ENCODE measurements around the gene TNS3. TPM values are rescaled to one million over a fixed set of nuclear protein-coding genes. Genes with fewer than 3 reads are reported as not detected.

The TNS3 gene
- total RNA-seq, 2 experiments from 2014 or later: not detected

DNA sequence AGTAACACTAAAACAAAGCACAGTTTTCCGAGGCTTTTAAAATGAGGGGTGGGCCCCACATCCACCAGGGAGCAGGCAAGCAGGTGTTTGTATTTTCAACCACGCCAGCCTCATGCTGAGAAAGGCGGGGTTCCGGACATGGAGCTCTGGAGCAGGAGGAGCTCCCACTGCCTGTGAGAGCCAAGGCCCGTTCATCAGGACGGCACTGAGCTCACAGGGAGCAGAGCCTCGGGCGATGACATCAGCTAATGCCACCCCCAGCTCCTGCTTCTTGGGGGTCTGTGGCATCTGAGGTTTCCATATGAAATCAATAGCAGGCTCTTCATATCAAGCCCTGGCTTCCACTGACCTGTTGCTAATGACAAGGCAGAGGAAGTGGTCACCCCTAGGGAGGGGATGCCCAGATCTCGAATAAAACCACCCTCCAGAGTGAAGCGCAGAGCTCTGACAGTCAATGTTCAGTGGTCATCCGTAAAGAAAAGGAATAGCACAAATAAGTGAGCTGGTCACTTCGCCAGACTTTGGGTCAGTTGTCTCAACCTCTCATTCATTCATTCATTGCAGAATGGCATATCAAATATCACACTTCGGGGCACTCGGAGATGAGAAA is 89.1 kb downstream of the TNS3 start:
- Mint-ChIP-seq H3K36me3 (ENCODE audit: low read depth) (no peaks in the 10 kb centered on the region), H3K4me3 (no peak overlapping the region), H3K9me3 (ENCODE audit: insufficient read depth) (no peaks in the 10 kb centered on the region), H3K4me1 (ENCODE audit: low read depth) (no peaks in the 10 kb centered on the region), H3K27ac (no peak overlapping the region), H3K27me3 (ENCODE audit: low read depth) (peaks cover 2% of the 10 kb centered on the region)
- POLR2A ChIA-PET: no interaction called here
- DNase-seq (no peak), ATAC-seq (no peak)
- CTCF ChIA-PET: no interaction called here

DNA sequence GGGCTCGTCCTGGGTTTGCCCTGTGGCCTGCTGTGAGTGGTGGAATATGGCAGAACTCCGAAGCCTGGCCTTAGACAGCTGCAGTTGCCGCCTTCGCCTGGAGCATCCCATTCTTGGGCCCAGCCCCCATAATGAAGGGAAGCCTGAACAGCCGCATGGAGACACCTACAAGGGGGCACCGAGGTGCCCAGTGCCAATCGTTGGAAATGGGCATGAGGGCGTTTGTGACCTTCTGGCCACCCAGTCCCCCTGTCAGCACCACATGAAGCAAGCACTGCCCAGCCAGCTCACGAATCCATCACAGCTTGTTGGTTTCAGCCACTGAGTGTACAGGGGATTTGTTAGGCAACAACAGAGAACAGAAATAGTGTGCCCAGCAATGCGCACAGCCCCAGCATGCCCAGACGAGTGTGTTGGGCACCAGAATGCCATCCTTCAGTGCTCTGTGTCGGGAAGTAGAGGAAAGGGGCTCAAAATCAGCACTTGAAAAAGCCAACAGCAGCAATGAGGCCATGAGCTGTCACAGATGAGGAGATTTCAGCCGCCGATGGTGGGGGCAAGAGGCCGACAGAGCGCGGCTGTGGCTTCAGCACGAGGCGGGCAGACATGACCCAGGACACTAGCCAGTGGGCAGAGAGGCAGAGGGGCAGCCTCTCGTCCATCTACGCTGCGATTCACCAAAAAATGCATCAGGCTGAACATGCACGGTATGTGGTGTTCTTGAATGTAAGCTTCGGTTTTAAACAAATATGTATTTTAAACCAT is 91.2 kb downstream of the TNS3 start:
- ATAC-seq: no peak
- Mint-ChIP-seq H3K36me3 (ENCODE audit: low read depth) (no peaks in the 10 kb centered on the region), H3K4me1 (ENCODE audit: low read depth) (no peaks in the 10 kb centered on the region), H3K27ac (no peak overlapping the region), H3K27me3 (ENCODE audit: low read depth) (peaks cover 2% of the 10 kb centered on the region), H3K4me3 (no peak overlapping the region), H3K9me3 (ENCODE audit: insufficient read depth) (no peaks in the 10 kb centered on the region)
- DNase-seq: no peak
- ChIA-PET CTCF (no interaction called here), POLR2A (no interaction called here)

DNA sequence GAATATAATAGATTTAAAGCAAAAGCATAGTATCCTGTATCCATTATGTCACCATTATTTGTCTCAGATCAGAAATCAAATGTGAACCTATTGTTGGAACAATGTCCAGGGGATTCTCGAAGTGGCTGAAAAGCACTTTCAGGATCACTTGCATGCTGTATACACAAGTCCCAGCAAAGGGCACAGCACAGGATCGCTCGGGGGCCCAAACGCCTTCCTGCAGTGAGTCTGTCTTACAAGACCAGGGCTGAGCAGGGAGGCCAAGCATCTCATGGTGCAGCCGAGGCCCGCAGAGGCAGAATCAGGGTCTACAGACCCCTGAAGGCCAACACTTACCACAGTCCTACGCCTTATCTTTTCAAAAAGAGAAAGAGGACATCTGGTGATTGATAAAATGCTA is 92.3 kb downstream of the TNS3 start:
- H3K4me3 Mint-ChIP-seq: no peak overlapping the region
- no peak for ATAC-seq
- no peaks in the 10 kb centered on the region for H3K9me3 Mint-ChIP-seq (ENCODE audit: insufficient read depth)
- ChIA-PET CTCF (no interaction called here), POLR2A (no interaction called here)
- DNase-seq: no peak
- no peaks in the 10 kb centered on the region for H3K4me1 Mint-ChIP-seq (ENCODE audit: low read depth)
- no peak overlapping the region for H3K27ac Mint-ChIP-seq
- H3K27me3 Mint-ChIP-seq (ENCODE audit: low read depth): no peaks in the 10 kb centered on the region
- no peaks in the 10 kb centered on the region for H3K36me3 Mint-ChIP-seq (ENCODE audit: low read depth)

DNA sequence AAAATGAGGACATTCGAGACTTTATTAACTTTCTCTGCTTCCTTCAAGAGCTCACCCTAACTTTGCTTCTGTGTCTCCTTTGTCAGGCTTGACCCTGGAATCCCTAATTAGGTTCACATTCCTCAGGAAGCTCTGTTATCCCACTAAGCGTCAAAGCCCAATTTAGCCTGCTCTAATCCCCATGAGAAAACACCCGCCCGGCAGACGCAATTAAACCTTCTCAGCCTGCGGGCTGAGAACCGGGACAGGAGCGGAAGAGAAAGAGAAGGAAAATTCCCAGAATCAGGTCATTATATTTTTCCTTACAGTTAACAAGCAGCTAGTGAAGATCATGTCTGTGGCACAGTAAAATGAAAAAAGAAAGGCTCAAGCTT is 93.0 kb downstream of the TNS3 start:
- ChIA-PET CTCF (no interaction called here), POLR2A (interaction anchor here (0.6 kb wide), 1 partner anchor 9 kb away, joined by 3 read pairs; no protein-coding TSS in a partner anchor)
- no peak for ATAC-seq
- no peak for DNase-seq
- H3K4me1 Mint-ChIP-seq (ENCODE audit: low read depth): no peaks in the 10 kb centered on the region
- H3K27ac Mint-ChIP-seq: no peak overlapping the region
- H3K27me3 Mint-ChIP-seq (ENCODE audit: low read depth): no peaks in the 10 kb centered on the region
- H3K9me3 Mint-ChIP-seq (ENCODE audit: insufficient read depth): no peaks in the 10 kb centered on the region
- H3K4me3 Mint-ChIP-seq: no peak overlapping the region
- H3K36me3 Mint-ChIP-seq (ENCODE audit: low read depth): no peaks in the 10 kb centered on the region

DNA sequence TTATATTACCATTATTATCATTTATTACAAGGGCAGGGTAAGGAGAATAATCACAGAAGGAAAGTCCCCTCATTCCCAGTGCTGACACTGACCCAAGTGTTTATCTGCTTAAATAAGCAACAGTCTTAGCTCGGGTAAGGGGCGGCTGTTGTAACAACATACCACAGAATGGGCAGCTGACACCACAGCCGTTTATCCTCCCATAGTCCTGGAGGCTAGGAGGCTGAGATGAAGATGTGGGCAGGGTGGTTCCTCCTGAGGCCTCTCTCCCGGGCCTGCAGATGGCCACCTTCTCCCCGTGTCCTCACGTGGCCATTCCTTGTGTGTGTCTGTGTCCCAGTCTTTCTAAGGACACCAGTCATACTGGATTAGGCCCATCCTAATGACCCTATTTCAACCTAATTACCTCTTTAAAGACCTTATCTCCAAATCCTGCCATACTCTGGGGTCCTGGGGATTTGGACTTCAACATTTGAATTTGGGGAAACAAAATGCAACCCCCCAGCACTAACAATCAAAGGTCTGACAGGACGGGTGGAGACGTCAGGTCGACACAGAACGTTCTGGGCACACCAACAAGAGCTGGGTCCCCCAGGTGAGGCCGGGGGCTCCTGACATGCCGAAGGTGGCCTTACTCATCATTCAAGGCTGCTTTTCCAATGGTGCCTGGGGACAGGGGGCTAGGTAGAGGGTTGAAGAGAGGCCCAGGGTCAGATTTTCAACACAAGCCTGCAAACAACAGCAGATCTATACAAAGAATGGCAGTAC is 93.5 kb downstream of the TNS3 start:
- H3K27me3 Mint-ChIP-seq (ENCODE audit: low read depth): no peaks in the 10 kb centered on the region
- H3K4me1 Mint-ChIP-seq (ENCODE audit: low read depth): no peaks in the 10 kb centered on the region
- CTCF ChIA-PET: no interaction called here

DNA sequence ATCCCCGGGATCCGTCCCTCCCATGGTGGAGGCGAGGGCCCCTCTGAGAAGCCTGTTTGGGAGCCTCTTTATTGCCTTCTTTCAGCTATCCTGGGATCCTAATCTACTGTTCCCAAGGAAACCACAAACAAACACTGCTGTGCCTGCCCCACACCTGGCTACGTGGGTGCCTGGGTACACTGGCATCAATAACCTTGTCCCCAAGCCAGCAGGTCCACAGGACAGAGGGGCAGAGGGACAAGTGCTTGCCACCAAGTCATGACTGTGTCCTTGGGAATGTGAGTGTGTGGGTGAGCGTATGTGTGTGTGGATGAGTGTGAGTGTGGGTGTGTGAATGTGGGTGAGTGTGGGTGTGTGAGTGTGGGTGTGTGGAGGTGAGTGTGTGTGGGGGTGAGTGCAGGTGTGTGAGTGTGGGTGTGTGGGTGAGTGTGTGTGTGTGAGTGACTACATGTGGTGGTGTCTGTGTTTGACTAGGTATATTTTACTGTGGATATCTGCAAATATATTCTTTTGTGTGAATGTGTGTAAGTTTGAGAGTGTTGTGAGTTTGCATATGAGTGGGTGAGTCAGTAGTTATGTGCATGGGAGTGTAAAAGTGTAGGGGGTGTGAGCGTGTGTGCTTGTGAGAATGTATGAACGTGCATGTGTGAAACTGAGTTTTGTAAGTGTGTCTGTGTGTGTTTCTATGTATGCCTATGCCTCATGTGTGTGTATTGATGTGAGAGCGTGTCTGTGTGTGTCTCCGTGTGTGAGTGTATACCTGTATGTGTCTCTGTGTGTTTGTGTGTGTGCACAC is 96.1 kb downstream of the TNS3 start:
- ChIA-PET POLR2A (no interaction called here), CTCF (no interaction called here)
- no peak for ATAC-seq
- Mint-ChIP-seq H3K9me3 (ENCODE audit: insufficient read depth) (no peaks in the 10 kb centered on the region), H3K36me3 (ENCODE audit: low read depth) (no peaks in the 10 kb centered on the region), H3K27me3 (ENCODE audit: low read depth) (no peaks in the 10 kb centered on the region), H3K27ac (no peak overlapping the region), H3K4me3 (no peak overlapping the region), H3K4me1 (ENCODE audit: low read depth) (no peaks in the 10 kb centered on the region)
- no peak for DNase-seq

More for the DNA sequence above, 93.5 kb downstream of the TNS3 start:
- ATAC-seq (no peak), DNase-seq (no peak)
- H3K9me3 Mint-ChIP-seq (ENCODE audit: insufficient read depth): no peaks in the 10 kb centered on the region
- no peaks in the 10 kb centered on the region for H3K36me3 Mint-ChIP-seq (ENCODE audit: low read depth)
- POLR2A ChIA-PET: interaction anchor here (0.6 kb wide), 1 partner anchor 8 kb away, joined by 3 read pairs; no protein-coding TSS in a partner anchor
- H3K27ac Mint-ChIP-seq: no peak overlapping the region
- no peak overlapping the region for H3K4me3 Mint-ChIP-seq

DNA sequence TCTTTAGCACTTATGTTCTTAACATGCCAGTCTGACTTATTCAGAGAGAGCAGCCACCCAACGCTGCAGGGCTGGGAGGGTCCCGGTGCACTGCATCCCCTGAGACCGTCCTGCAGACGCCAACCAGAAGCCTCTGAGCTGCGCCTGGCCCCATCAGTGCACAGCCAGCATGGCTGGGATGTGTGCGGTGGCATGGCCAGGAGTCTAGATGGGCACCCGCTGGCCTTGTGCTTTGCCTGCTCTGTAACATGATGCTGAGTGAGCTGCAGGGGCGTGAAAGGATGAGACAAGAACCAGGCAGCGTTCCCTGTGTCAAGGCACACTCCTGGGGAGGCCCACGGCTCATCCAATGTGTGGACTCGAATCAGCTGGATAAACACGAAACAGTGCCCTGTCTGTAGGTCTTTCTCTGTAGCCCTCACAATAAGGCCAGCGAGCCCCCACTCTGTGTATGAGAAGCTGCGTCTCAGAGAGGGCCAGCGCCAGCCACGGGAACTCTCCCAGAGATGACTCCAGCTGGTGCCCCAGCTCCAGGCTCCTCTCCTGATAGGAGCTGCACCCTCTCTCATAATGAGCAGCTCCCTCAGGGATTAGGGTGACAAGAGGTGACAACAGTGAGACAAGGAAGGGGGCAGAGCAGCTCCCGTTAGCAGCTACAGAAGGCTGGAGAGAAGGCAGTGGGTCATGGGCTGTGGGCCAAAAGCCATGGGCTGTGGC is 96.8 kb downstream of the TNS3 start:
- no peaks in the 10 kb centered on the region for H3K9me3 Mint-ChIP-seq (ENCODE audit: insufficient read depth)
- no peak for DNase-seq
- no peaks in the 10 kb centered on the region for H3K27me3 Mint-ChIP-seq (ENCODE audit: low read depth)
- POLR2A ChIA-PET: no interaction called here
- no peak overlapping the region for H3K4me3 Mint-ChIP-seq
- CTCF ChIA-PET: no interaction called here
- H3K27ac Mint-ChIP-seq: no peak overlapping the region
- no peaks in the 10 kb centered on the region for H3K36me3 Mint-ChIP-seq (ENCODE audit: low read depth)
- no peaks in the 10 kb centered on the region for H3K4me1 Mint-ChIP-seq (ENCODE audit: low read depth)
- no peak for ATAC-seq

DNA sequence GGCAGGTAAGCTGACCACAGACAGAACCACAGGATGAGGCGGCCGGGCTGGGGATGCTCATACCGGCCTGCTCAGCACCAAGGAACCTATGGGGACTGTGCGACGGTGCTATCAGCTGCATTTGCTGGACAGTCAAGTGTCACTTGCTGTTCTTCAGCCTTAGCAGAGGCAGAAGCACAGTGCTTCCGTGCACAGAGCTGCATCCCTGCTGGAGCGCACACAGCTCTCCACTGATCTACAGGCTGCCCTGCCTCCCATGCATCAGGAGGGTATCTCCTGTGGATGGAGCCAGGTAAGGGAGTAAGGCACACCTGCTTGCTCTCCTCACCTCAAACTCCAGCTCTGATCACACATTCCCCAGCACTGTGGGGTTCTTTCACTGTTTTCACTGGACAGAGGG is 97.5 kb downstream of the TNS3 start:
- Mint-ChIP-seq H3K36me3 (ENCODE audit: low read depth) (no peaks in the 10 kb centered on the region), H3K4me1 (ENCODE audit: low read depth) (no peaks in the 10 kb centered on the region), H3K9me3 (ENCODE audit: insufficient read depth) (no peaks in the 10 kb centered on the region), H3K27ac (no peak overlapping the region), H3K27me3 (ENCODE audit: low read depth) (no peaks in the 10 kb centered on the region), H3K4me3 (no peak overlapping the region)
- POLR2A ChIA-PET: no interaction called here
- CTCF ChIA-PET: no interaction called here
- no peak for DNase-seq
- ATAC-seq: no peak

DNA sequence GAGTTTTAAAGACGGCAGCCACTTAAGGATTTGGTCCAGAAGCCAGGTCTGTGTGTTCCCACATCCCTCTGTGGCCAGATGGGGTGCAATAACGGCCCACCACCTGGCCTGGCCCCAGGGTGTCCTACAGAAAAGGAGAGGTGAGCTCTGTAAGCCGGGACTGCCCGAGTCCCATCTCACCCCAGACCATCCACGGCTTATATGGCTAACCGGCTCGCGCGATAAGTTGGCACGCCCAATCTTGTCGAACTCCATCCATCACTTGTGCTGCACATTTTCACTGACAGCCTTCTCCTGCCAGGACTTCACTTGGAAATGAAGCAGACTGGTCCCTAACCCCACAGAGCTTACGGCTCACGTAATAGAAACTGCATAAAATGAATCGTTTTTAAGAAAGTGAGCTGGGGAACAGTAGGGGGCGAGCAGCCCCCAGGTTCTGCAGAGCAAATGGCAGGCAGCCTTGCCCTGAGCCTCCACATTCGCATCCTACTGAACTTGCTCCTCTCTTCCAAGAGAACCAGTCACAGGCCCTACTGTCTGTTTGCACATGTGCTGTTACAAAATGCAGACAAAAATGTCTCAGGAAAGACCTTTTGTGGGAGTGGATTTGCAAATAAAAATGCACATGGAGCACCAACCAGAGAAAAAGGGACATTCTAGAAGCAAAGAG is 98.2 kb downstream of the TNS3 start:
- no peaks in the 10 kb centered on the region for H3K27me3 Mint-ChIP-seq (ENCODE audit: low read depth)
- H3K9me3 Mint-ChIP-seq (ENCODE audit: insufficient read depth): no peaks in the 10 kb centered on the region
- ATAC-seq (no peak), DNase-seq (no peak)
- H3K4me3 Mint-ChIP-seq: no peak overlapping the region
- H3K36me3 Mint-ChIP-seq (ENCODE audit: low read depth): no peaks in the 10 kb centered on the region
- ChIA-PET CTCF (no interaction called here), POLR2A (no interaction called here)
- H3K4me1 Mint-ChIP-seq (ENCODE audit: low read depth): no peaks in the 10 kb centered on the region
- no peak overlapping the region for H3K27ac Mint-ChIP-seq

DNA sequence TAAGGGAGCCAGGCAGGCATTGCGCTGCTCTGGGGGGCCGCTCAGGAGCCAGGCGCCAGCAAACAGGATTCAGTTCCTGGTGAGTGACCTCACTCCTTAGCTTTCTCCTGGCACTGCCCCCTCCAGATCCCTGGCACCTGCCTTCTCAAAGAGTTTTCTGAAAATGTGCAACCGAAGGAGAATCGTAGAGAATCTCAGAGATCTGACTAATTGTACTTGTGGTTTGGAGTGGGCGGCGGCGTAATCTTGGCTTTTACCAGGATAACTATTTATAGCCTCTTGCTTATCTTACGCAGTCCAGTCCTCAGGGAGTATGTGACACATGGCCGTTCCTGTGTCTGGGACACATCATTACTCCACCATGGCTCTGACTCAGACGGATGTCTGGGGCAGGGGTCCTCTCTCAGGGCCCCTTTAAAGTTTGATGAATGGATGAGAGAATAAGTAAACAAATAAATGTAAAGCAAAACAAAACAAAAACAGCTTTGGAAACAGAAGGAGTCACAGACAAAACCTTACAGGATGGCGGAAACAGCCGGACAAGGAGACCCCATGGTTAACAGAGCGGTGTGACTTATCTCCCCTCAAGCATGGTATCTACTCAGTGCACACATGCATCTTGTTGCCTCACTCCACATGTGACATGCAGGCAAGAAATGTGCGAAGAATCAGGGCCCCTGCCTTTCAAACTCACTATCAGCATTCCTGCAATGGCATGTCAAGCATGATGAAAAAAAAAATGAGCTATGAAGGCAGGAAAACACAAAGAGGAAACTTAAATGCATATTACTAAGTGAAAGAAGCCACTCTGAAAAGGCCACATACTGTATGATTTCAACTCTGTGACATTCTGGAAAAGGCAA is 99.7 kb downstream of the TNS3 start:
- CTCF ChIA-PET: no interaction called here
- no peak overlapping the region for H3K27ac Mint-ChIP-seq
- ATAC-seq (no peak), DNase-seq (no peak)
- H3K9me3 Mint-ChIP-seq (ENCODE audit: insufficient read depth): no peaks in the 10 kb centered on the region
- no peaks in the 10 kb centered on the region for H3K27me3 Mint-ChIP-seq (ENCODE audit: low read depth)
- no peak overlapping the region for H3K4me3 Mint-ChIP-seq
- H3K36me3 Mint-ChIP-seq (ENCODE audit: low read depth): no peaks in the 10 kb centered on the region
- H3K4me1 Mint-ChIP-seq (ENCODE audit: low read depth): no peaks in the 10 kb centered on the region
- POLR2A ChIA-PET: no interaction called here

Data from activated CD8-positive, alpha-beta T cell treated with anti-CD3 and anti-CD28 coated beads, Interleukin-2, amount 10 ng/mL, durations not matched to agents 7 days and 5 days (primary cell).